Endometrium (tissue), 2 donors: ENCODE data around the gene EFCAB12.
"Not testable (repeated sequence)": the region's sequence is repeated elsewhere in the genome, so short reads cannot be mapped to it uniquely, and the experiment has no call there.

Experiments used
- FAIRE-seq: peaks from 2 replicates; lab custom pipeline; 2012; peaks lifted over from hg19 to GRCh38; lab: Jason Lieb, UNC
- donor health status: control.
- donor health status: control.

Gene EFCAB12

DNA sequence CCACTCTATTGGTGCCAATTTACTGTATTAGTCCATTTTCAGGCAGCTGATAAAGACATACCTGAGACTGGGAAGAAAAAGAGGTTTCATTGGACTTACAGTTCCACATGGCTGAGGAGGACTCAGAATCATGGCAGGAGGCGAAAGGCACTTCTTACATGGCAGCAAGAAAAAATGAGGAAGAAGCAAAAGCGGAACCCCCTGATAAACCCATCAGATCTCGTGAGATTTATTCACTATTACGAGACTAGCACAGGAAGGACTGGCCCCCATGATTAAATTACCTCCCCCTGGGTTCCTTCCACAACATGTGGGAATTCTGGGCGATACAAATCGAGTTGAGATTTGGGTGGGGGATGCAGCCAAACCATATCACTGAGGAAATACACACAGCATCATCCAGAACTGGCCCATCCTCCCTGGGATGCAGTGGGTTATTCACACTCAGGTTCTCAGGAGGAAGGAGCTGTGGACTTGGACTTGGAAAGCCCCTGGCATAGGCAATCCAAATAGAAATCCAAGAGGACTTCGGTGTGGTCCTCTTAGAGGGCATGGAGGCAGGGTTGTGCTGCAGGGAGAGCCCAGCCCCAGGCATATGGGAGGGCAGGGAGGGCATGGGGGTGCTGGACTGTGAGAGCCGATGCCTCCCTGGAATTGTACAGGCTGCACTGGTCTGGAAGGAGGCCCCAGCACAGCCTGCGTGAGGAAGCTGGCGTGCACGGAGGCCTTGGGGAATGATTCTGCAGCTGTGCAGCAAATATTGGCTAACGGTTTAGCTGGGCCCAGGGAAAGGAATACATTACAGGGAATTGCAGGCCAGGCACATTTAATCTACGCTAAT, 62.9 kb downstream of the EFCAB12 start:
- no peak for FAIRE-seq

DNA sequence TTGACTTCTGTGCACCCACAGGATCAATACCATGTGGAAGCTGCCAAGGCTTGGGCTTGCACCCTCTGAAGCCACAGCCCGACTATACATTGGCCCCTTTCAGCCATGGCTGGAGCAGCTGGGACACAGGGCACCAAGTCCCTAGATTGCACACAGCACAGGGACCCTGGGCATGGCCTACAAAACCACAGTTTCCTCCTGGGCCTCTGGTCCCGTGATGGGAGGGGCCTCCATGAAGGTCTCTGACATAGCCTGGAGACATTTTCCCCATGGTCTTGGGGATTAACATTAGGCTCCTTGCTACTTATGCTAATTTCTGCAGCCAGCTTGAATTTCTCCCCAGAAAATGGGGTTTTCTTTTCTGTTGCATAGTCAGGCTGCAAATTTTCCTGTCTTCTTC, 63.6 kb downstream of the EFCAB12 start:
- not testable (repeated sequence) for FAIRE-seq

DNA sequence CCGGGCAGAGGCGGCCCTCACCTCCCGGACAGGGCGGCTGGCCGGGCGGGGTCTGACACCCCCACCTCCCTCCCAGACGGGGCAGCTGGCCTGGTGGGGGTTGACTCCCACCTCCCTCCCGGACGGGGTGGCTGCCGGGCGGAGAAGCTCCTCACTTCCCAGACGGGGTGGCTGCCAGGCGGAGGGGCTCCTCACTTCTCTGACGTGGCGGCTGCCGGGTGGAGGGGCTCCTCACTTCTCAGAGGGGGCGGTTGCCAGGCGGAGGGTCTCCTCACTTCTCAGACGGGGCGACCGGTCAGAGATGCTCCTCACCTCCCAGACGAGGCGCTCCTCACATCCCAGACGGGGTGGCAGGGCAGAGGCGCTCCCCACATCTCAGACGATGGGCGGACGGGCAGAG, 65.1 kb downstream of the EFCAB12 start:
- FAIRE-seq, result not testable (repeated sequence)

DNA sequence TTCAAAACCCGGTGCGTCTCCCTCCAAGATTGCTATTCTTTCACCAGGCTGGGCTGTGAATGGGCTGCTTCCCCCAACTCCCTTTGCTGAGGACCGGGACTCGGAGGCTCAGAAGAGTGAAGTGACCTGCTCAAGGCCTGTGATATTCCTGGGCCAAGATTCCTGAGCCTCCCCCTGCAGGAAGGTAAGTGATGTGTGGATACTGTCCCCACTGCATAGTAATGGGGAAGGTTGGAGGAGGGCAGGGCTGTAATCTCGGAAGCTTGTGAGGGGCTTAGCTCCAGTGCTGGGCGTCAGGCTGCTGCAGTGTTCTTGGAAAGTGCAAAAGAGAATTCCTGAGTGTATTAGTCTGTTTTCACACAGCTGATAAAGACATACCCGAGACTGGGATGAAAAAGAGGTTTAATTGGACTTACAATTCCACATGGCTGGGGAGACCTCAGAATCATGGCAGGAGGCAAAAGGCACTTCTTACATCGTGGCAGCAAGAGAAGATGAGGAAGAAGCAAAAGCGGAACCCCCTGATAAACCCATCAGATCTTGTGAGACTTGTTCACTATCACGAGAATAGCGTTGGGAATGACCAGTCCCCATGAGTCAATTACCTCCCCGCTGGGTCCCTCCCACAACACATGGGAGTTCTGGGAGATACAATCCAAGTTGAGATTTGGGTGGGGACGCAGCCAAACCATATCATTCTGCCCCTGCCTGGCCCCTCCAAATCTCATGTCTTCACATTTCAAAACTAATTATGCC, 67.6 kb downstream of the EFCAB12 start:
- FAIRE-seq, result no peak

DNA sequence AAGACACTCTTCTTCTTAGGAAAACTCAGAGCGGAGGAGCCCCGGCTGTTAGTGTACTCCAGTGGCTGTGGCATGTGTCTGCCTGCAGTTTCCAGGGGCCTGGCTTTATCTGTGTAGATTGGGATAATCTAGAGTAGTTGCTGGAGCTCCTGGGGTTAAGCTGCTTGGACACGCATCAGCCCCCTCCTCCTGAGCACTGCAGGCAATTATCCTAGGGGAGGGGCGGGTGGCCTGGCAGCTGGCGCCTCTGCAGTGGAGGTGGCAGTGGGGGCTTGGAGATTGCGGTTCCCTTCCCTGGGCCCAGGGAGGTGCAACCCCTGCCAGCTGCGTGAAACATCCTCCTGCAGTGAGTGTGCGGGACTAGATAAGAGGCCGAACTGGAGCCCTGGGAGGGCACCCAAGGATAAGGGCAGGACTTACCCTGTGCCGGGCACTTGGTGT, 68.2 kb downstream of the EFCAB12 start:
- FAIRE-seq, result no peak

DNA sequence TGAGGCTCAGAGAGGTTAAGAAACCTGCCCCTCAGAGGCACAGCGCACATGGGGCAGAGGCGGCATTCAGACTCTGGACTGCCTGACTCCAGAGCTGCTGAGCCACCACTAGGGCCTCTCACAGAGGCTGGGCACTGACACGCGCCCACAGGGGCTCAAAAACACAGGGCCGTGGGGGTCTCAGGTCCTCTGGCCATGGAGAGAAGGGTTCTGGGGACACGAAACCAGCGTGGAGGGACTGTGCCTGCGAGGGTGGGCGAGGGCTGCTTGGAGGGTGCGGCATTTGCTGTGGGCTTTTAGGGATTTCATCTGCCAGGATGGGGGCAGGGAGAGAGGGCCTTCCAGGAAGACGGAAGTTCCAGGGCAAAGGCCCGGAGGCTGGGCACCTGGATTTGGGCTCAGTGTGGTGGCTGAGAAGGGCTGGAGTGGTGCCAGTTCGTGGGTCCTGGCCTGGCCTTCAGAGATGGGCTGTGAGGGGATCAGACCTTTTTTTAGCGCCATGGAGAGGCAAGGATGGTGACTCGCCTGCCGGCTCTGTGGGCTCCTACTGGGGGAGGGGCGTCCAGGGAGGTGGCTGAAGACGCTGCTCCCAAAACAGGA, 69.6 kb downstream of the EFCAB12 start:
- no peak for FAIRE-seq

DNA sequence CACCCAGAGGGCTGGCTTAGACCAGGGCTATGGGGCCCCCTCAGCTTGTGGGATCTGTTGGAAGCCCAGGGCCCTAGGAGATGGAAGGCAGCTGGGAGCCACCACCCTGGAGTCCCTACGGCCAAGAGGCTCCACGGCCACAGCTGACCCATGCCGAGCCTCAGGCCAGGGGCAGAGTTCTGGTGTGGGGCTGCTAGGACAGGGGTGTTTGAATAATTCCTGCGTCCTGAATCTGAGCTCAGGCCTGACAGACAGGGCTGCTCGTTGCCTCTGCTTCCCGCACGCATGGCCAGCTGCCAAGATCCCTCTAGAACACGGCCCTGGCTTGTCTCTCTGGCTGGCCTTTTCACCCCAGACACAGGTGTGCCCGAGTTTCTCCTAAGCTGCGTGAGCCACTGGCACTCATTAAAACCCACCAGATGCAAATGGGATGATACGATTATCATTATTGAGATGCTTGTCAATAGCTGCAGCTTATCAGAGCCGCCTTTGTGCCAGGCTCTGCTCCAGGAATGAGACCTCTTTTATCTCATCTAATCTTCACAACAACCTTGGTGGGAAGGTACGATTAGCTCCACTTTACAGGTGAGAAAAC, 70.2 kb downstream of the EFCAB12 start:
- FAIRE-seq, result no peak

DNA sequence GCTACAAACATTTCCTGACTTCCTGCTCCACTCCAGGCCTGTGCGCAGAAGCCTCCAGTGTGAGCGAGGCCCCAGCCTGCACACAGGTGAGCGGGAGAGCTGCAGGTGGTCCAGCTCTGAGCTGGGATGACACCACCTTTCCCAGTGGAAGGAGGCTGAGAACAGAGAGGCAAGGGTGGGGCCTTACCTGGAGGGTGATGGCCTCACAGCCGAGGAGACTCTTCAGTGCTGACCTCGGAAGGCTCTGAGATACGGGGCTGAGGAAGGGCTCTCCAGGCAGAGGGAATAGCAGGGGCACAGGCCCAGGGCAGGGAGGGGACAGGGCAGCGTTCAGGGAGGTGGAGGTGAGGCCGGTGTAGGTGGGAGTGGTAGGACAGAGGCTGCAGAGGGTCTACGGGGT, 70.8 kb downstream of the EFCAB12 start:
- no peak for FAIRE-seq

DNA sequence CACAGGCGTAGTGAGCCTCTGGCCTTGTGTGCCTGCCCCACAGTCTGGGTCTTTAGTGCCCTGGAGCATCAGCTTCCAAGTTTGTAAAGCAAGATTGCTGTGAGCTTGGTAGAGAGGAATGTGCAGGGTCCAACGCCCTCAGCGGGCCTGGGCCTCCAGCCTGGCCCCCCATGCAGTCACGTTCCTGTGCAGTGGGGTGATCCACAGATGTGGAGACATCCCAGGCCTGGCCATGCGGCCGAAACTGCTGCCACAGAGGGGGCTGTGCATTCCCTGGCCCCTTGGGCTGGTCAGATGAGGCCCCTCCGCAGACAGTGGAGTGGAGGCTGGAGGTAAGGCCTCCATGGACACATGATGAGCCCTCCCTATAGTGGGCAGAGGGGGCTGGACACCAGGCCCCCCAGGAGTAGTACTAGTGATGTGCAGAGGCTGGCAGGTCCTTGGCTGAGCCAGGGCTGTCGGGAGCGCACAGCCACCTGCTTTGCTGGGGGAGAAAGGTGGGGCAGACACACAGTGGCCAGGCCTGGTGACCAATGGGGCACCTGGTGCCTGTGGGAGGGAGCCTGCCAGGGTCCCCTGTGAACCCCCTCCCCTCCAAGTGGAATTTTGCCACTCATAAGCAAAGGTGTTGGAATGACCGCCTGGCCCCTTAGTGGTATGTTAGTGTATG, 71.5 kb downstream of the EFCAB12 start:
- no peak for FAIRE-seq

DNA sequence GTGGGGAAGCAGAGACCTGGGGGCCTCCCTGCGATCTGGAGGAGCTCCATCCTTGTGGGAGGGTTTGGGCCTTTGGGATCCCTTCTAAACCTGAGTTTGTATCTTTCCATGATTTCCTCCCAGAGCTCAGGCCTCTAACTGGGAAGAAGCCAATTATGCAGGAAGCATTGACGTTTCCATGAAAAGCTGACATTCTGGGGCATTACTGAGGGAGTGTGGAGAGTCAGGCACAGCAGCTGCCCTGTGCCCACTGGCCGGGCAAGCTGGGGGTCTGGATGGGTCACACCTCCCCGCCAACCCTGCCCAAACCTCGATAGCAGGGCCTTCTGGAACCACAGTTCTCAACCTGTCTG, 74.9 kb downstream of the EFCAB12 start:
- FAIRE-seq, result no peak

DNA sequence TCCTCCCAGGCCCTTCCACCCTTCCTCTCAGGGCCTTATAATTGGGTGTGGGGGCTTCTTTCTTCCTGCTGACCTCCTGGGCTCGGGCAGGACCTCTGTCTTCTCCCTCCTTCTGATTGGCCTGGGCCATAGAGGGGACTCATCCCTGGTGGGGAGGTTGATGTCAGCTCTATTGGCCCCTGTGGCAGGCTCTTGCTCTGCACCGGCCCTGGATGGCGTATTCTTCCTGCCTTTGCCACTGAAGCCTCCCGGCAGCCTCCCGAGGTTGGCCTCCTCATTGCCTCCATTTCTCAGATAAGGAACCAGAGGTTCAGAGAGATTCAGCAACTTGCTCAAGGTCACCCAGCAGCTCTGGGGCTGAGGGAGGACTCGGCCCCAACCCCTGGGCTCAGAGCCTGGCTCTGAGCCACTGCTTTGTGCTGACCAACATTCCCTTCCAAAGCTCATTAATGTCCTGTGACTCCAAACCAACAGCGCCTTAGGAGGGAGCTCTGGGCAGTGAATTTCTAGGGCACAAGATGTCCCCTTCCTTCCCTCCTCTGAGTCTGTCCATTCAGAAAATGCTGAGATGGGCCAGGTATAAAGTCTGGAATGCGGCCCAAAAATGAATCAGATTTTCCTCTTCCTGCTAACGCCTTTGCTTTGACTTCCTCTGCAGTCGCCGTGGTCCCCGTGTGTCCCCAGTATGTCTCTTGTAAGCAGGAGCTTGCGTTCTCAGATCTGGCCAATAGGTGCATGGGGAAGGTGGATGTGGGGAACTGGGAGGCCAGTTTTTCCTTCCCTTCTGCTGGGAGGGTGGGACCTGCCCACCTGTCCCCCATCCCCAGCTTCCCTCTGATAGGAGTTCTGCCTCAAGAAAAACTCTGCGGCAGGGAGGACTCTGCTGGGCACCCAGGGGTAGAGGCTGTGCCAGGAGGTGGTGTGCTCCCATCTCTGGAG, 75.5 kb downstream of the EFCAB12 start:
- FAIRE-seq, result no peak

DNA sequence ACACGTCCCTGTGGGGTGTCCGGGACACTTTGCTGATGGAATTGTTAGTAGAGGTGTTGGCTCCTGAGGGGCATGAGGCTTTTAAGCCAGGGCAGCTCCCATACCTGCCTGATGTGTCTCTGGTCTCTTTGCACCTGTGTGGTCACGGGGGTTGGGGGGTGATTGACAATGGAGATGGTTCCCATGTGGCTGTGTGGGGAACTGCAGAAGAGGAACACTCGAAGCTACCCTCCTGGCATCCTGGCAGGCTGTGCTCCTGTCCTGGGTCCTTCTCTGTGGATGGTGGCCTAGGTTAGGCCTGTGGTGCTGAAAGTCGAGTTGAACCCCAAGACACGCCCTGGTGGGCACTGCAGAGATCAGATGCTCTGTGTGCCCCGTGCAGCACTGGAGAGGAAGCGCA, 76.4 kb downstream of the EFCAB12 start:
- no peak for FAIRE-seq
